Right lung (tissue), 5 donors: Measurements from ENCODE around the gene IZUMO4. TPM values are rescaled to one million over a fixed set of nuclear protein-coding genes. Genes with fewer than 3 reads are reported as not detected.

ENCODE experiments used
- DNase-seq, 2 donors: peaks; one replicate each; pipeline ENCODE4 v3.0.0-alpha.2; 2013
- polyA plus RNA-seq, 5 donors: library from polyadenylated mRNA; unstranded; fragments of 120-200 nt; gene quantifications; one replicate each; pipeline versions ENCODE4 v1.2.1 to v1.2.3, GENCODE V29; 2013; ENCODE audit warnings: inconsistent platforms in 1 of 5, low replicate concordance in 1 of 5; ENCODE audit not compliant: insufficient read length in 5 of 5, insufficient read depth in 1 of 5

The IZUMO4 gene
- polyA plus RNA-seq, 5 donors, result 5.5 to 7.2 (median 6.2) TPM

- DNase-seq, result no peak
Observed at GRCh38 chr19:2142173-2142829, 45.6 kb downstream of the IZUMO4 start.

GRCh38 chr19:2144190-2144589 lies 47.5 kb downstream of the IZUMO4 start:
- no peak for DNase-seq

GRCh38 chr19:2145831-2146241 lies 49.1 kb downstream of the IZUMO4 start:
- DNase-seq, result no peak

- no peak for DNase-seq
Observed at GRCh38 chr19:2148482-2149135, 51.9 kb downstream of the IZUMO4 start.

Other genes starting within 250 kb of the IZUMO4 start
- 10 to 100 TPM; 14.3 to 29.4 (median 21.7) TPM for gene REXO1, start 248.4 kb upstream of the IZUMO4 start, polyA plus RNA-seq
- 10 to 100 TPM in 1 of 5 donors, 1 to 10 TPM in 4; 3.3 to 12.8 (median 6.0) TPM for gene KLF16, start 233.3 kb upstream of the IZUMO4 start, polyA plus RNA-seq
- 10 to 100 TPM; 34.9 to 90.0 (median 45.8) TPM for gene ABHD17A, start 211.4 kb upstream of the IZUMO4 start, polyA plus RNA-seq
- 1 to 10 TPM in 4 of 5 donors, under 1 TPM in 1; 0.98 to 4.5 (median 1.9) TPM for gene ADAT3, start 191.5 kb upstream of the IZUMO4 start, polyA plus RNA-seq
- 10 to 100 TPM; 41.9 to 92.4 (median 63.9) TPM for gene SCAMP4, start 191.5 kb upstream of the IZUMO4 start, polyA plus RNA-seq
- gene CSNK1G2, start 155.7 kb upstream of the IZUMO4 start, polyA plus RNA-seq, result 10 to 100 TPM; 32.0 to 70.0 (median 40.7) TPM
- 100 to 1,000 TPM in 2 of 5 donors, 10 to 100 TPM in 3; 70.5 to 131 (median 97.0) TPM for gene BTBD2, start 81.2 kb upstream of the IZUMO4 start, polyA plus RNA-seq
- 100 to 1,000 TPM in 1 of 5 donors, 10 to 100 TPM in 4; 51.7 to 124 (median 77.8) TPM for gene MKNK2, start 45.7 kb upstream of the IZUMO4 start, polyA plus RNA-seq
- 10 to 100 TPM; 17.5 to 31.4 (median 24.1) TPM for gene MOB3A, start 589 bp upstream of the IZUMO4 start, polyA plus RNA-seq
- 10 to 100 TPM; 56.7 to 90.8 (median 67.7) TPM for gene AP3D1, start 54.7 kb downstream of the IZUMO4 start, polyA plus RNA-seq
- gene DOT1L, start 67.0 kb downstream of the IZUMO4 start, polyA plus RNA-seq, result 10 to 100 TPM; 17.0 to 22.3 (median 19.2) TPM
- 10 to 100 TPM; 39.5 to 76.7 (median 50.7) TPM for gene PLEKHJ1, start 139.4 kb downstream of the IZUMO4 start, polyA plus RNA-seq
- gene SF3A2, start 139.9 kb downstream of the IZUMO4 start, polyA plus RNA-seq, result 10 to 100 TPM; 49.2 to 98.0 (median 68.6) TPM
- 1 to 10 TPM; 1.1 to 5.2 (median 2.9) TPM for gene AMH, start 152.4 kb downstream of the IZUMO4 start, polyA plus RNA-seq
- 1 to 10 TPM in 1 of 5 donors, under 1 TPM in 3, not detected in 1; 0.29 to 6.3 (median 0.53) TPM for gene JSRP1, start 159.5 kb downstream of the IZUMO4 start, polyA plus RNA-seq
- gene PEAK3, start 185.3 kb downstream of the IZUMO4 start, polyA plus RNA-seq, result under 1 TPM in 4 of 5 donors, not detected in 1; 0.11 to 0.22 (median 0.18) TPM
- gene LINGO3, start 211.2 kb downstream of the IZUMO4 start, polyA plus RNA-seq, result under 1 TPM in 3 of 5 donors, not detected in 2; 0.08 to 0.16 (median 0.08) TPM
- 100 to 1,000 TPM in 2 of 5 donors, 10 to 100 TPM in 3; 89.7 to 151 (median 99.2) TPM for gene LSM7, start 231.7 kb downstream of the IZUMO4 start, polyA plus RNA-seq
- 100 to 1,000 TPM in 1 of 5 donors, 10 to 100 TPM in 4; 45.4 to 107 (median 76.0) TPM for gene SPPL2B, start 231.8 kb downstream of the IZUMO4 start, polyA plus RNA-seq